RWPE2 (cell line): ENCODE data around the gene SPTLC3.

Experiments
- ATAC-seq: fragments of 200-7000 bp; cut with Tn5 transposase; 3 replicates; pipeline ENCODE4 v1.9.1; 2021; ENCODE audit warnings: low read depth
- DNase-seq: peaks from one replicate; pipeline ENCODE4 v3.0.0-alpha.2; 2020; ENCODE audit warnings: low spot score
- H3K27ac ChIP-seq: fragments of 450-650 bp; 2 replicates; pipeline ENCODE4 v1.5.1; 2017; ENCODE audit warnings: mild to moderate bottlenecking; ENCODE audit not compliant: poor library complexity, severe bottlenecking
- H3K27me3 ChIP-seq: fragments of 250-450 bp; sonication (Bioruptor Pico); 2 replicates; pipeline ENCODE4 v1.5.1; 2021; ENCODE audit warnings: mild to moderate bottlenecking, moderate library complexity; ENCODE audit not compliant: insufficient read depth, poor library complexity, severe bottlenecking
- H3K36me3 ChIP-seq: fragments of 250-450 bp; sonication (Bioruptor Pico); 2 replicates; pipeline ENCODE4 v1.5.1; 2020; ENCODE audit warnings: low read depth, mild to moderate bottlenecking, moderate library complexity
- H3K4me1 ChIP-seq: fragments of 250-450 bp; sonication (Bioruptor Pico); 2 replicates; pipeline ENCODE4 v1.5.1; 2021; ENCODE audit warnings: mild to moderate bottlenecking, moderate library complexity; ENCODE audit not compliant: insufficient read depth, poor library complexity, severe bottlenecking
- H3K4me3 ChIP-seq: fragments of 250-450 bp; sonication (Bioruptor Pico); 2 replicates; pipeline ENCODE4 v1.5.1; 2021; ENCODE audit warnings: mild to moderate bottlenecking, moderate library complexity; ENCODE audit not compliant: severe bottlenecking
- H3K9me3 ChIP-seq: fragments of 250-450 bp; sonication (Bioruptor Pico); 2 replicates; pipeline ENCODE4 v1.5.1; 2021; ENCODE audit warnings: mild to moderate bottlenecking, moderate library complexity; ENCODE audit not compliant: severe bottlenecking
- TF ChIP-seq, protein P1 (sequence below): fragments of 450-650 bp; IDR thresholded peaks from one replicate; pipeline ENCODE4 v1.5.1; 2017; ENCODE audit warnings: mild to moderate bottlenecking, moderate library complexity; ENCODE audit not compliant: poor library complexity, severe bottlenecking

Gene SPTLC3

DNA sequence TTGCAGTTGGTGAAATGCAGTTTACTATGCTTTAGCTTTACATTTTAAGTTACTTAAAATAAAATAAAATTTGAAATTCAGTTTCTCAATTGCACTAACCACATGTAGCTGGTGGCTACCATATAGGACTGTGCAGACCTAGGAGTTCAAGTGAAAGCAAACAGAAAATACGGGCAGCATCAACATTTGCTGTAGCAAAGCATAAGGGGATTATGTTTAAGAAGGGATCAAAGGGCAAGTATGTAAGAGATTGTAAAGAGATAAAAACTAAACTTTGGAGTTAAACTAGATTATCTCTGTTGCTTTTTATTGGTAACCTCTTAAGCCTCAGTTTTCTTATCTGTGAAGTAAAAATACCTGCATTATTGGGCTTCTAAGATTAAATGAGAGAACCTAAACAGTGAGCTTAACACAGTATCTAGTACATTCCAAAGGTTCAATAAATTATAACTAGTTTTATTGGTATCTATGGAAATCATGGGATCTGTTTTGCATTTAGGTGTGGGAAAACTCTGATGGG, 81.2 kb downstream of the SPTLC3 start:
- ATAC-seq: no peak
- H3K36me3 ChIP-seq: no peaks in the 10 kb centered on the region
- no peak overlapping the region for H3K4me3 ChIP-seq
- peaks cover 2% of the 10 kb centered on the region for H3K9me3 ChIP-seq
- no peaks in the 10 kb centered on the region for H3K4me1 ChIP-seq
- no peak overlapping the region for H3K27ac ChIP-seq
- TF ChIP-seq, protein P1, sequence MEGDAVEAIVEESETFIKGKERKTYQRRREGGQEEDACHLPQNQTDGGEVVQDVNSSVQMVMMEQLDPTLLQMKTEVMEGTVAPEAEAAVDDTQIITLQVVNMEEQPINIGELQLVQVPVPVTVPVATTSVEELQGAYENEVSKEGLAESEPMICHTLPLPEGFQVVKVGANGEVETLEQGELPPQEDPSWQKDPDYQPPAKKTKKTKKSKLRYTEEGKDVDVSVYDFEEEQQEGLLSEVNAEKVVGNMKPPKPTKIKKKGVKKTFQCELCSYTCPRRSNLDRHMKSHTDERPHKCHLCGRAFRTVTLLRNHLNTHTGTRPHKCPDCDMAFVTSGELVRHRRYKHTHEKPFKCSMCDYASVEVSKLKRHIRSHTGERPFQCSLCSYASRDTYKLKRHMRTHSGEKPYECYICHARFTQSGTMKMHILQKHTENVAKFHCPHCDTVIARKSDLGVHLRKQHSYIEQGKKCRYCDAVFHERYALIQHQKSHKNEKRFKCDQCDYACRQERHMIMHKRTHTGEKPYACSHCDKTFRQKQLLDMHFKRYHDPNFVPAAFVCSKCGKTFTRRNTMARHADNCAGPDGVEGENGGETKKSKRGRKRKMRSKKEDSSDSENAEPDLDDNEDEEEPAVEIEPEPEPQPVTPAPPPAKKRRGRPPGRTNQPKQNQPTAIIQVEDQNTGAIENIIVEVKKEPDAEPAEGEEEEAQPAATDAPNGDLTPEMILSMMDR: no peak
- H3K27me3 ChIP-seq: no peaks in the 10 kb centered on the region
- DNase-seq: no peak

DNA sequence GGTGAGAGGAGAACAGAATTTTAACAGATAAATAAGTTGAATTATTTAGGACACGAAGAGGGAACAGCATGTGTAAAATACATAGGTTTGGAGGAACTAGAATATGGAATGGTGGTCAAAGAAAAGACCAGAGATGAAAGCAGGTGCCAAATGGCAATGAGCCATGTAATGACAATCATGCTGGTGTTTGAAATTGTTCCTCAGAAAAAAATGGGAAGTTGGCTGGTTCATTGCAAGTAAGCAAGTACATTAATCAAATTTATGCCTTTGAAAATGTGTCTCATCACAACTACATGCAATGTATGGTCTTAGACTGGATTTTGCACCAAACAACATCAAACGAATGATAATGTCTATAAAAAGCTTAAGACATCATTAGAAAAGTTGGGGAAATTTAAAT, 83.3 kb downstream of the SPTLC3 start:
- Histone ChIP-seq H3K36me3 (no peaks in the 10 kb centered on the region), H3K27ac (no peak overlapping the region), H3K9me3 (peaks cover 2% of the 10 kb centered on the region), H3K4me3 (no peak overlapping the region), H3K4me1 (no peaks in the 10 kb centered on the region), H3K27me3 (no peaks in the 10 kb centered on the region)
- no peak for ATAC-seq
- TF ChIP-seq, protein P1: no peak
- DNase-seq: no peak

DNA sequence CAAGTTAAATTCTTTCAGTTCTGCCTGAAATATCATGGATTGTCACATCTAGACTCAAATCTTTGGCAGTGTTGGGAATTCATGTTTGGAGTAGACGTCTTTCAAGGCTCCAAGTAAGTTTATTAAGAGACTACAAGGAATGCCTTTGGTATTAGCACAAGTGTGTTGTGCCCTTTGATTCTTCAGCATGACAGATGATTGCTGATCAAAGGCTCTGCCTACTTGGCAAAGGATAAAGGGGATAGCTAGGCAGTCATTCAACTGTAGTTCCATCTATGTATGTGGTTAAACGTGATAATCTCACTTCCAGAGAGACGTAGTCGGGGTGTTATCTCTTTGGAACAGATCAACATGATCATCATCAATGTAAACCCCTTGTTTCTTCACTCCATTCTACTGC, 86.2 kb downstream of the SPTLC3 start:
- peaks cover under 1% of the 10 kb centered on the region for H3K4me1 ChIP-seq
- H3K27ac ChIP-seq: no peak overlapping the region
- DNase-seq (no peak), ATAC-seq (no peak)
- H3K4me3 ChIP-seq: no peak overlapping the region
- no peaks in the 10 kb centered on the region for H3K27me3 ChIP-seq
- TF ChIP-seq, protein P1: no peak
- peaks cover 2% of the 10 kb centered on the region for H3K9me3 ChIP-seq
- no peaks in the 10 kb centered on the region for H3K36me3 ChIP-seq

DNA sequence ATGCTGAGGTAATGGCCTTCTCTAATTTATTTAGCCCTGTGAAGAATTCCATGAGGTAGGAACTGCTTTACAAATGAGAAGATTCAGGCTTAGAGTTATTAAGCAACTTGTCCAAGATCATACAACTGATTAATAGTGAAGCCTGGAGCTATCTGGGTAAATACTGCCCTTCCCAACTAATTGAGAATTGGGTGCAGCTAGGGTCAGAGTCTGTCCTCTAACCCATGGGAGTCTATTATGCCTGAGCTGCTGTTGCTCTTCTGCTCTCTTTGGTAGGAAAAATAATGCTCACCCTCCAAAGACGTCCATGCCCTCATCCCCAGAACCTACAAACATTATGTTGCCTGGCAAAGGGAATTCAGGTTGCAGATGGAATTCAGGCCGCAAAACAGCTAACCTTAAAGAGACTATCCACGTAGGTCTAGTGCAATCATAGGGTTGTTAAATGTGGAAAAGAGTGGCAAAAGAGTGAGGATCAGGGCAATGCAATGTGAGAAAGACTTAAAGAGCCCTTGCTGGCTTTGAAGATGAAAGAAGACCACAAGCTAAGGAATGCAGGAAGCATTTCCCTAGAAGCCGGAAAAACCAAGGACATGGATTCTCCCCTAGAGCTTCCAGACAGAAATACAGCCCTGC, 90.1 kb downstream of the SPTLC3 start:
- Histone ChIP-seq H3K9me3 (no peaks in the 10 kb centered on the region), H3K4me1 (peaks cover 2% of the 10 kb centered on the region), H3K4me3 (no peak overlapping the region), H3K36me3 (no peaks in the 10 kb centered on the region), H3K27ac (no peak overlapping the region), H3K27me3 (no peaks in the 10 kb centered on the region)
- ATAC-seq (no peak), DNase-seq (no peak)
- TF ChIP-seq, protein P1: no peak

DNA sequence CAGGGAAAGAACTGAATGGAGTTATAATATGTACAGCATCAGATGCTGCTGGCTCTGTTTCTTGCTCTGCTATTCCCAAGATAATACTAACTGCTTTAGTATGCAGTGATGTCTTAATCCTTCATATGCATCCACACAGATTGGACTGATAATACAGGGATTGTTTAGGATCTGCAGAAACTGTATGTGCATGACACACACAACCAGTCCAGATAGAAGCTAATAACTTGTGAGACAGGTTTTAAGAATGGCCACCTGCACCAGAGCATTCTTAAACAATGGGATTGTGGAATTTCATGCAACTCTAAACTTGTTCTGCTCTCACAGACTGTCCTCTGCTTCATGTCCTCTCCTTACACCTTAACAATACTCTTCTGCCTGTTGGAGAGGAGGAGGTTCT, 90.9 kb downstream of the SPTLC3 start:
- TF ChIP-seq, protein P1: no peak
- Histone ChIP-seq H3K4me1 (peaks cover 2% of the 10 kb centered on the region), H3K36me3 (no peaks in the 10 kb centered on the region), H3K27me3 (no peaks in the 10 kb centered on the region), H3K9me3 (no peaks in the 10 kb centered on the region), H3K4me3 (no peak overlapping the region), H3K27ac (no peak overlapping the region)
- ATAC-seq (peak; percentile 71), DNase-seq (no peak)
